Transverse colon (tissue), 4 donors: ENCODE results near the gene CIT. TPM values are rescaled to one million over a fixed set of nuclear protein-coding genes. Genes with fewer than 3 reads are reported as not detected.
A peak's percentile ranks its signal among the peaks of the same experiment; 100 is the strongest.

Source experiments
- DNase-seq: peaks from one replicate; pipeline ENCODE4 v3.0.0-alpha.2; 2019
- H3K27ac ChIP-seq, 4 donors: fragments of 200-600 bp; sonication (generic); 2 replicates each; pipeline ENCODE4 v1.5.1; 2016 to 2018; ENCODE audit warnings: inconsistent platforms in 4 of 4
- H3K27me3 ChIP-seq: fragments of 200-600 bp; sonication (generic); 2 replicates; pipeline ENCODE4 v1.5.1; 2017; ENCODE audit warnings: inconsistent platforms
- H3K36me3 ChIP-seq, 4 donors: fragments of 200-600 bp; sonication (generic); 2 replicates each; pipeline ENCODE4 v1.5.1; 2017 to 2019; ENCODE audit warnings: inconsistent platforms in 4 of 4
- H3K4me1 ChIP-seq, 4 donors: fragments of 200-600 bp; sonication (generic); 2 replicates each; pipeline ENCODE4 v1.5.1; 2017 to 2020; ENCODE audit warnings: inconsistent platforms in 4 of 4
- H3K4me3 ChIP-seq, 4 donors: fragments of 200-600 bp; sonication (generic); 1 replicate in 1 of 4; 2 replicates in 3 of 4; pipeline versions ENCODE4 v1.5.1 to v1.6.1; 2017 to 2019; ENCODE audit warnings: inconsistent platforms in 4 of 4
- H3K9me3 ChIP-seq, 2 donors: fragments of 200-600 bp; sonication (generic); 2 replicates each; pipeline ENCODE4 v1.5.1; 2017 to 2019; ENCODE audit warnings: inconsistent platforms in 2 of 2
- CTCF ChIP-seq, 5 experiments: fragments of 200-600 bp in 3 of 5; fragments of 450-650 bp in 2 of 5; sonication (generic) in 3 of 5; IDR thresholded peaks; 1 replicate in 2 of 5; 2 replicates in 3 of 5; pipeline ENCODE4 v1.5.1; 2016 to 2017; ENCODE audit warnings: antibody characterized with exemption in 5 of 5, inconsistent platforms in 3 of 5, mild to moderate bottlenecking in 2 of 5, moderate library complexity in 1 of 5
- EP300 ChIP-seq: sonication (generic); formaldehyde crosslinking; IDR thresholded peaks from one replicate; pipeline ENCODE4 v1.6.1; 2017; ENCODE audit warnings: antibody characterized with exemption, low read depth
- POLR2A ChIP-seq: fragments of 450-650 bp; IDR thresholded peaks from one replicate; pipeline ENCODE4 v1.6.1; 2016; ENCODE audit warnings: antibody characterized with exemption, mild to moderate bottlenecking, moderate library complexity
- POLR2AphosphoS5 ChIP-seq, 3 donors: sonication (generic); formaldehyde crosslinking; IDR thresholded peaks; one replicate each; pipeline ENCODE4 v1.6.1; 2016; ENCODE audit warnings: antibody characterized with exemption in 3 of 3
- WGBS, 2 donors: methylation state at CpG; one replicate each; pipeline ENCODE4 v1.1.5; 2018; ENCODE audit warnings: low coverage in 1 of 2; 5-methylcytosine and 5-hydroxymethylcytosine counted together
- in situ Hi-C, 4 donors: fragments of 200-750 bp; cut with MboI; loops; one replicate each; pipeline versions ENCODE4 v1.15.0 to v1.15.1; 2017; ENCODE audit warnings: low sequenced_read_pairs in 3 of 4, low pct_ligation_motif_present in 1 of 4, low pct_unique_long_range_greater_than_20kb in 1 of 4
- intact Hi-C: fragments of 100-400 bp; cut with DNase I; formaldehyde crosslinking; loops from one replicate; pipeline ENCODE4 v1.15.1; 2023; ENCODE audit warnings: low total_unique reads
- total RNA-seq, 4 donors: library from RNA; depleted of rRNA; stranded (reverse); fragments of >200 nt; gene quantifications; one replicate each; pipeline ENCODE4 v1.1.0, GENCODE V29; 2016

The CIT gene
- 10 to 100 TPM in 1 of 4 donors, 1 to 10 TPM in 3; 1.1 to 51.1 (median 7.1) TPM for total RNA-seq

DNA sequence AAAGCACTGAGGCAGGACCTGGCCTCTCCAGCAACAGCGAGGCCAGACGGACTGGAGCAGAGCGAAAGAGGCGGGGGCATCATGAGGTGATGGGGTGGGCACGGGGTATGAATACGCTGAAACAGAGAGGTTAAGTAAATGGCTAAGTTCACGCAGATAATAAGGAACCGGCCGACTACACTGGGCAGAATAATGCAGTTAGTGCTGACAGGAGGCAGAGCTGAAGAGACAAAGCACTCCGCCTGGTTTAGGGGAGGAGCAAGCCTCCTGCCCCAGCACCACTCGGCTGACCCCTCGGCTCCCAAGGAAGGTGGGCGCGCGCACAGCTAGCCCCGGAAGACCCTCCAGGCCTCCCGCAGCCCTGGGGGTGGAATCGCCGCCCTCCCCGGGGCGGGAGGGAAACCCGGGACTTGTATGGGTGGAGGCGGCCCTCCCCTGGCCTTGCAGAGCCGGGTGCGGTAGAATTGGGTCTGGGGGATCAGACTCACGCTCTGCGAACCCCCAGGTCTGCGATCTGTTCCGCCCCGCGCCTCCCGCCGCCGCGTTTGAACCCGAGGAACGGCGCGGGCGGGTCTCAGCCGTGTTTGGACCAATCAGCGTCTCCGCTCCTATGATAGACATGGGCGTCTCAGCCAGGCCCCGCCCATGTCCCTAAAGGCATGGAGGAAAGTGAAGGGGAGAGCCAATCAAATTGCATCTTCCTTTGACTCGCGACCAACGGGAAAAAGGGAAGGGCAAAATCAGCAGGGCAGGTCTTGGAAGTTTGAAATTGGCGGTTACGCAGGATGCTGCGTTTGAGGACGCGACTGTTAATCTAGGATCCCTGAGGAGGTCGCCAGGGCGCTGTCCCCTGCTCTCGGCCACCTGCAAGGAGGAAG is at the start of gene CIT:
Gene CIT (minus strand): TSS at position 560 of the 878 bp plus-strand sequence. CDS start 1,152 bp downstream, outside the sequence.
- peak; percentile 91 for DNase-seq
- no peak for TF ChIP-seq CTCF (IDR thresholded peaks at IDR 0.05)
- TF ChIP-seq POLR2A: no peak
- TF ChIP-seq POLR2AphosphoS5 (IDR thresholded peaks at IDR 0.05): no peak
- TF ChIP-seq EP300: no peak
- Histone ChIP-seq H3K36me3 (no peaks in the 10 kb centered on the region), H3K4me1 (peaks cover 3 to 11% (median 5%) of the 10 kb centered on the region in 4 donors), H3K9me3 (no peaks in the 10 kb centered on the region), H3K4me3 (peak within 1 kb of the TSS; percentile 68 to 96 (median 74)), H3K27me3 (no peaks in the 10 kb centered on the region), H3K27ac (peak within 1 kb of the TSS in 3 of 4 donors; percentile 47 to 59 (median 57))
- in situ Hi-C loops (no loop called here), intact Hi-C loops (no loop called here)
- 1% methylated on average over 13 to 56 of the region's 56 CpGs for WGBS, 2 donors

DNA sequence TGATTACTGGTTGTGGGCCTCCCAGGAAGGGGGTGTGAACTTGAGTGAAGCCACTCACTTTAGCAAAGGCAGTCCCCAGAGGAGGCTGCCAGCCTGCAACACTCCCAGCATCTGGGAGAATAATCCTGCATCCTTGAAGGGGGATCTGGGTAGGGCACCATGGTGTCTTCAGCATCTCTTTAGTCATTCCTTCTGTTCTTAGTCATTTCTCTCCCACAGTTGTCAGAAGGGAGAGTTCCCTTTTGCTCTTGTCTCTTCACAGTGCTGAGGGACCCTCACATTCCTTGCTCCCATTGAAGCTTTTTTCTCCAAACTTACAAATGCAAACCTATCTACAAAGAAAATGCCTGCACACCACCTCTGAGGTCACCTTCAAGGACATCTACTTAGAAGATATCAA is 48.1 kb upstream of the CIT start:
- no peak overlapping the region for H3K4me3 ChIP-seq
- H3K36me3 ChIP-seq: no peaks in the 10 kb centered on the region
- no peaks in the 10 kb centered on the region for H3K27me3 ChIP-seq
- H3K9me3 ChIP-seq: no peaks in the 10 kb centered on the region
- no peak for TF ChIP-seq EP300
- TF ChIP-seq POLR2A: no peak
- TF ChIP-seq CTCF (IDR thresholded peaks at IDR 0.05): no peak
- no peak for TF ChIP-seq POLR2AphosphoS5 (IDR thresholded peaks at IDR 0.05)
- in situ Hi-C loops (no loop called here), intact Hi-C loops (no loop called here)
- no peak overlapping the region for H3K27ac ChIP-seq
- no peaks in the 10 kb centered on the region for H3K4me1 ChIP-seq
- no peak for DNase-seq

DNA sequence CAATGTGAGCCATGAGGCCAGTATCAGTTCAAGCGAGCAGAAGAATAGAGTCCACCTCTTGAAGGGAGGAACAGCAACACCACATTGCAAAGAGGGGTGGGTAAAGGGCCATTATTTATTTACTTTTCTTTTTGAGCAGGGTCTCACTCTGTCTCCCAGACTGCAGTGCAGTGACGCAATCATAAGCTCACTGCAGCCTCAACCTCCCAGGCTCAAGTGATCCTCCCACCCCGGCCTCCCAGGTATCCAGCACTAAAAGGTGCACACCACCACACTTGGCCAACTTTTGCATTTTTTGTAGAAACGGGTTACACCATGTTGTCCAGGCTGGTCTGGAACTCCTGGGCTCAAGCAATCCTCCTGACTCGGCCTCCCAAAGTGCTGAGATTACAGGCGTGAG is 42.9 kb upstream of the CIT start:
- intact Hi-C loops (no loop called here), in situ Hi-C loops (no loop called here)
- no peaks in the 10 kb centered on the region for H3K36me3 ChIP-seq
- WGBS, 2 donors: 90 to 92% methylated on average over 3 to 6 of the region's 6 CpGs
- no peak for TF ChIP-seq POLR2AphosphoS5 (IDR thresholded peaks at IDR 0.05)
- TF ChIP-seq CTCF (IDR thresholded peaks at IDR 0.05): no peak
- TF ChIP-seq EP300: no peak
- no peak for TF ChIP-seq POLR2A
- no peak for DNase-seq
- no peak overlapping the region for H3K27ac ChIP-seq
- H3K9me3 ChIP-seq: no peaks in the 10 kb centered on the region
- H3K4me3 ChIP-seq: no peak overlapping the region
- H3K4me1 ChIP-seq: no peaks in the 10 kb centered on the region
- no peaks in the 10 kb centered on the region for H3K27me3 ChIP-seq

GRCh38 chr12:119915894-119916510 is 38.9 kb upstream of the CIT start:
- 64 to 70% methylated on average over 10 to 13 of the region's 13 CpGs for WGBS, 2 donors
- Histone ChIP-seq H3K36me3 (no peaks in the 10 kb centered on the region), H3K4me1 (no peaks in the 10 kb centered on the region), H3K27me3 (no peaks in the 10 kb centered on the region), H3K27ac (no peak overlapping the region), H3K9me3 (no peaks in the 10 kb centered on the region), H3K4me3 (no peak overlapping the region)
- no peak for TF ChIP-seq CTCF (IDR thresholded peaks at IDR 0.05)
- TF ChIP-seq POLR2AphosphoS5 (IDR thresholded peaks at IDR 0.05): no peak
- TF ChIP-seq EP300: no peak
- TF ChIP-seq POLR2A: no peak
- intact Hi-C loops (no loop called here), in situ Hi-C loops (no loop called here)
- no peak for DNase-seq
